T-helper 2 cell treated with Interferon-gamma antibody and Interleukin-4, amounts not matched to agents 5 μg/mL and 100 μg/mL, for 36 hours (primary cell): ENCODE data around the gene TSEN34.

Experiments used
- DNase-seq: peaks from one replicate; pipeline ENCODE4 v3.0.0; 2021; ENCODE audit warnings: low spot score
- H3K27ac Mint-ChIP-seq: one replicate; pipeline ENCODE4 v1.8.0; 2021; ENCODE audit warnings: mild to moderate bottlenecking, mixed read lengths
- H3K27me3 Mint-ChIP-seq: one replicate; pipeline ENCODE4 v1.8.0; 2021; ENCODE audit warnings: low read depth, mixed read lengths
- H3K36me3 Mint-ChIP-seq: one replicate; pipeline ENCODE4 v1.8.0; 2021; ENCODE audit warnings: low read depth, mixed read lengths
- H3K4me1 Mint-ChIP-seq: one replicate; pipeline ENCODE4 v1.8.0; 2021; ENCODE audit warnings: low read depth, mixed read lengths
- H3K4me3 Mint-ChIP-seq: one replicate; pipeline ENCODE4 v1.8.0; 2022; ENCODE audit warnings: mild to moderate bottlenecking, moderate library complexity, mixed read lengths
- H3K9me3 Mint-ChIP-seq: one replicate; pipeline ENCODE4 v1.8.0; 2021; ENCODE audit warnings: mixed read lengths

The TSEN34 gene

DNA sequence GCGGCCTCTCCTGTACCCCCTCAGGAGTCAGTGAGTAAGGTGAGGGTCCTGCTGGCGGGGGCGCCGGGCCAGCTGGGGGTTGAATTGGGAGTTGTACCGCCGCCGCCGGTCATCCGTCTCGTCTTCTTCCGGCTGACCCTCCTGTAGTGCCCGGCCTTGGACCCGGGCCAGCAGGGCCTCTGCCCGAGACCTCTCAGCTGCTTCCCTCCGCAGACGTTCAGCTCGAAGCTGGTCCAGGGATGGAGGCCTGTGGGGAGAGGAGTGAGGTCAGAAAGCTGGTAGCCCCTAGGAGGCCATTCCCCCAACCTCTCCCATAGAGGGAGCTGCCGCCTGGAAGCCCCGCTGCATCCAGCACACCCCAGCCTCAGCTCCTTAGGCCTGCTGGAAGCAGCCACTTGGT, 35.4 kb upstream of the TSEN34 start:
- Mint-ChIP-seq H3K4me1 (peaks cover 32% of the 10 kb centered on the region), H3K27me3 (no peaks in the 10 kb centered on the region), H3K4me3 (no peak overlapping the region), H3K36me3 (peaks cover 49% of the 10 kb centered on the region), H3K27ac (no peak overlapping the region), H3K9me3 (no peaks in the 10 kb centered on the region)
- DNase-seq, result no peak

DNA sequence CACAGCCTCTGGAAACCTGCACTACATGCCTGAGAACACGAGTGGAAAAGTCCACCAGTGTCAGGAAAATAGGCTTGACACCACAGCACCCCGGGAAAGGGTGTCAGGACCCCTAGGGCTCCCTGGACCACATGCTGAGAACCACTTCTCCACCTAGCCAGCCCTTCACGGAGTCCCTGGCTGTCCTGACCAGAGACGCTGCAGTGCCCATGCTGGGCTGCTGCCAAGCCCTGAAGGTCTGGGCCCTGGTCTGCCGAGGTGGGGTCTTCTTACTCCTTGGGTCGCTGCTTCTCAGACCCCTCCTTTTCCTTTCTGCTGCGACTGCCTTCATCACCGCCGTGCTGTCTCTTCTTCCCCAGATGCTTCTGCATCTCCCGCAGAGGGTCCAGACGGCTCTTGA, 34.6 kb upstream of the TSEN34 start:
- no peak for DNase-seq
- Mint-ChIP-seq H3K4me3 (no peak overlapping the region), H3K27me3 (no peaks in the 10 kb centered on the region), H3K9me3 (no peaks in the 10 kb centered on the region), H3K4me1 (peaks cover 36% of the 10 kb centered on the region), H3K27ac (no peak overlapping the region), H3K36me3 (peaks cover 44% of the 10 kb centered on the region)

DNA sequence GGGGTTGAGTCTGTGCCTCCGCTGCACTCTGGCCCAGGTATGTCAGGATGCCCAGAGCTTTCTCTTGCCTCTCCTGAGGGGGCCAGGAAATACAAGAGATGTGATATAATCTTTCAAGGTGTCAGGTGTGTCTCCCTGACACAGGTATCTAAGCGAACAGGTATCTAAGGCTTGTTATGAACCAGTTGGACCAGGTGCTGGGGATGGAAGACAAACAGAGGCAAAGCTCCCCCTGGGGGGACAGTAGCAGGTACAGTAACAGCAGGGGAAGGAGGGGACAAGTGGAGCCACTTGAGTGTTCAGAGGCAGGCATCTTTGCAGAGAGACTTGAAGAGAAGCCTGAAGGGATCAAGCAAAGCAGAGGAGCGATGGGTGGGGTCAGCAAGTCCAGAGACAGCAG, 34.2 kb upstream of the TSEN34 start:
- no peak for DNase-seq
- Mint-ChIP-seq H3K36me3 (peaks cover 41% of the 10 kb centered on the region), H3K4me1 (peaks cover 36% of the 10 kb centered on the region), H3K27me3 (no peaks in the 10 kb centered on the region), H3K27ac (peak overlapping the region; percentile 6), H3K9me3 (no peaks in the 10 kb centered on the region), H3K4me3 (peak overlapping the region; percentile 36)

GRCh38 chr19:54158812-54159351, 32.2 kb upstream of the TSEN34 start:
- Mint-ChIP-seq H3K27me3 (no peaks in the 10 kb centered on the region), H3K4me1 (peaks cover 45% of the 10 kb centered on the region), H3K27ac (peak overlapping the region; percentile 100), H3K4me3 (peak overlapping the region; percentile 100), H3K9me3 (no peaks in the 10 kb centered on the region), H3K36me3 (peaks cover 30% of the 10 kb centered on the region)
- DNase-seq, result peak; percentile 51

DNA sequence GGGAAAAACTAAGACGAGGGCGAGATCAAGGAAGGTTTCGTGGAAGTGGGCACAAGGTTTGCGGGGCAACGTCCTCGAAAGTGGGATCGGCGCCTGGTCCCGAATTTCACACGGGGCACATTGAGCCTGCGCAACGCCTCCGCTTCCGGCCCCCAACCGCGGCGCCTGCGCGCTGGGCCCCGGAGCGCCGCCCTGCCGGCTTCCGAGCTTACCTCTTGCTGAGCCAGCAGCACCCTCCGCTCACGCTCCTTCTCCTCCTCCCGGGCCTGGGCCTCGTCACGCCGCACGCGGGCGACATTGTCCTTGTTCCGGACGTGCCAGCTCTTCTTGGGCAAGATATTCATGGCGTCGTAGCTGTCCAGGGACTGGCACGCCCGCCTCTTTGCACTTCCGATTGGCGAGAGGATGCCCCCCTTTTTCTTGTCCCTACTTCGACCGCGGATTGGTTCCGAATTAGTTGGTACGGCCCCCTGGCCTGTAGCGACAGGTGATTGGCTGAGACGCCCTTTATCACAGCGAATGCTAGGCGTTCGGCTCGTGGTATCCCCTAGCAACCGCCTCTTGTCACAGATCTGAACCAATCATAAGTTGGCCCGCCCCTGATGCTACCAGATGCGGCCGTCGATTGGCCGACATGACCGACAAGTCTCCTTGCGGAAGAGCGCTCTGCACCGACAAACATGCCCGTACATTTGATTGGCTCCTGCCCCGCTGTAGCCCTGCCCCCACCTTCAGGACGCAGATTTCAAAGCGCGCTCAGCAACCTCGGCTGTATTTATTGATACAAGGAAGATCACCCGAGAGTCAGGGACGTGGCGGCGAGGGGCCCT, 31.5 kb upstream of the TSEN34 start, which contains the start of gene LENG1:
Gene LENG1 (minus strand): TSS at position 370 of the 830 bp plus-strand sequence. CDS start 26 bp downstream, at position 344.
- DNase-seq, result peak; percentile 100
- Mint-ChIP-seq H3K9me3 (no peaks in the 10 kb centered on the region), H3K27me3 (no peaks in the 10 kb centered on the region), H3K27ac (peak within 1 kb of the TSS; percentile 100), H3K4me1 (peaks cover 46% of the 10 kb centered on the region), H3K4me3 (peak within 1 kb of the TSS; percentile 100), H3K36me3 (peaks cover 23% of the 10 kb centered on the region)

DNA sequence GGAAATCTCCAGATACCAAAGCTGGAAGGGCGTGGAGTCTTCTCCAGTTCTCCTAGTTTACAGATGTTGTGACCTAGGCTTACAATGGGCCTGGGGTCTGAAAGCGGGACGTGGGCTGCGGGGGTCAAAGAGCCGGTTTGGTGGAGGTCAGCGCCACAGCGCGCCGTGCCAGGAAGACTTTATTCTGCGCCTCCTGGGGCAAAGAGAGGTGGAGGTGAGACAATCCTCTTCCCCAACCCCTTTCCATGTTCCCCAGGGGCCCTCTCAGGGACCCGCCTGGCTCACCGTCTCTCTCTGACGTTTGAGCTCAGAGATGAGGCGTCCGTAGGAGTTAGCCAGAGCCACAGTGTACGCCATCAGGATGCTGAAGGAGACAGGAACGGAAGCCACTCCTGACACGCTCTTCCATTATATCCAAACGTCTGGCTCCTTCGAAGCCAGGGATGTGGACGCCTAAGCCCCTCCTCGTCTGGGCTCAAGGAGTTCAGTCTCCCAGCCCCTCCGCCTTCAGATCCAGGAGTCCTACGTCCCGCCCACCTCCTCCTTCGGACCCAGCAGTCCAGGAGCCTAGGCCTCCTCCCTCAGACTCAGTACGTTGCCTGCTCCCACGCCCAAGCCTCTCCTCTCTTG, 30.8 kb upstream of the TSEN34 start:
- peaks cover 41% of the 10 kb centered on the region for H3K4me1 Mint-ChIP-seq
- no peaks in the 10 kb centered on the region for H3K27me3 Mint-ChIP-seq
- H3K9me3 Mint-ChIP-seq, result no peaks in the 10 kb centered on the region
- no peak for DNase-seq
- peaks cover 18% of the 10 kb centered on the region for H3K36me3 Mint-ChIP-seq
- peak overlapping the region; percentile 100 for H3K27ac Mint-ChIP-seq
- peak overlapping the region; percentile 100 for H3K4me3 Mint-ChIP-seq

- Mint-ChIP-seq H3K4me3 (peak overlapping the region; percentile 100), H3K4me1 (peaks cover 41% of the 10 kb centered on the region), H3K36me3 (peaks cover 15% of the 10 kb centered on the region), H3K9me3 (no peaks in the 10 kb centered on the region), H3K27me3 (no peaks in the 10 kb centered on the region), H3K27ac (peak overlapping the region; percentile 100)
- no peak for DNase-seq
Observed at GRCh38 chr19:54160854-54161253, 30.3 kb upstream of the TSEN34 start.

GRCh38 chr19:54162241-54162805, 28.8 kb upstream of the TSEN34 start:
- peaks cover 37% of the 10 kb centered on the region for H3K4me1 Mint-ChIP-seq
- H3K4me3 Mint-ChIP-seq, result peak overlapping the region; percentile 81
- H3K9me3 Mint-ChIP-seq, result no peaks in the 10 kb centered on the region
- H3K27ac Mint-ChIP-seq, result peak overlapping the region; percentile 76
- no peaks in the 10 kb centered on the region for H3K27me3 Mint-ChIP-seq
- peaks cover 6% of the 10 kb centered on the region for H3K36me3 Mint-ChIP-seq
- DNase-seq, result peak; percentile 75

GRCh38 chr19:54162884-54163283, 28.2 kb upstream of the TSEN34 start:
- DNase-seq, result no peak
- Mint-ChIP-seq H3K9me3 (no peaks in the 10 kb centered on the region), H3K4me1 (peaks cover 37% of the 10 kb centered on the region), H3K27ac (peak overlapping the region; percentile 55), H3K27me3 (no peaks in the 10 kb centered on the region), H3K4me3 (peak overlapping the region; percentile 81), H3K36me3 (peaks cover 6% of the 10 kb centered on the region)

DNA sequence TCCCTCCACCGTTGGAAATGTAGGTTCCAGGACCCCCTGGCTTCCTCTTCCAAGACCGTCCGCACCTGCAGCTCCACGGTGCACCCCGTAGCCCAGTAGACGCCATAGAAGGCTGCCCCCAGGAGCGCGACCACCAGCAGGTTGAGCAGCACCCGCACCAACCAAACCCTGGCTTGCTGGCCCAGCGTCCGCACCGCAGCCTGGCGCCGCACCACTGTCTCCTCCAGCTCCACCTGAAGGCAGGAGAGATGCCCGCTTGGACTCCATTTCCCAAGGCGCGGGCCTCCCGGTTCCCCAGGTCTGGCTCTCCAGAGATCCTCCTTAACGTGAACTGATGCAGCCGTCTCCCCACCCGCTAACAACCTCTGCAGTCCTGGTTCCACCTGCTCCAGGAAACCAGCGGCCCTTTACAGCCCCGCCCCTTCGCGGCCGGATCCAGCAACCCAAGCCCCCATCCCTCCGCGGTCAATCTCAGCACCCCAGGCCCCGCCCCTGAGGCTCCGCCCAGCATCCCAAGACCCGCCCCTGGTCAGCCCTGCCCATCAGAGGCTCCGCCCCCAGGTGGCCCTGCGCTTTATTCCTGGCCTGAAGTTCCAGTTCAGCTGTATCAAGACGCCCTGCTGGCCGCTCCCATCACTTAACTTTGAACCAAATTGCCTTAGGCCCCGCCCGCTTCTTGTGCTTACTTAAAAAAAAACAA, 26.6 kb upstream of the TSEN34 start:
- Mint-ChIP-seq H3K4me3 (peak overlapping the region; percentile 81), H3K27ac (peak overlapping the region; percentile 52)
- peak; percentile 80 for DNase-seq

DNA sequence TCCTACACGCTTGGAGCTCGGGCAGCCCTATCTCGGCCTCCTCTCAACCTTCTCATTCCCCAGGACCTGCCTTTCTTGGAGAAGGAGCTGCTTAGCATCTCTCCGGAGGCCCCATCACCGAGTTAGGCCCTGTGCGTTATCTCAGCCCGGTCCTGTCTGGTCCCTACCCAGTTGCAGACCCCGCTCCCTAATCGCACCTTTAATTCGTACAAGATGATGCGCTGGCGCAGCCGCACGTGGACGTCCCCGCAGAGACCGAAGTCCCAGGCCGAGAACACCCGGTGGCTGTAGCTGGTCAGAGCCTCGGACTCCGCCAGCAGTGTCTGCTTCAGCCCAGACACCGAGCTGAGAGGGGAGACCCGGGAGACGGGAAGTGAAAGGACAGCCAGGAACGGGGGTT, 25.9 kb upstream of the TSEN34 start:
- no peak for DNase-seq
- Mint-ChIP-seq H3K4me3 (peak overlapping the region; percentile 81), H3K4me1 (peaks cover 28% of the 10 kb centered on the region), H3K9me3 (no peaks in the 10 kb centered on the region), H3K27me3 (no peaks in the 10 kb centered on the region), H3K27ac (no peak overlapping the region), H3K36me3 (no peaks in the 10 kb centered on the region)

More for the DNA sequence above, 26.6 kb upstream of the TSEN34 start:
- peaks cover 31% of the 10 kb centered on the region for H3K4me1 Mint-ChIP-seq
- H3K27me3 Mint-ChIP-seq, result no peaks in the 10 kb centered on the region
- no peaks in the 10 kb centered on the region for H3K9me3 Mint-ChIP-seq
- H3K36me3 Mint-ChIP-seq, result peaks cover 1% of the 10 kb centered on the region

- peak; percentile 82 for DNase-seq
- Mint-ChIP-seq H3K27me3 (no peaks in the 10 kb centered on the region), H3K27ac (no peak overlapping the region)
Observed at GRCh38 chr19:54168174-54168917, 22.8 kb upstream of the TSEN34 start.

GRCh38 chr19:54169149-54169740, 21.9 kb upstream of the TSEN34 start:
- Mint-ChIP-seq H3K27me3 (no peaks in the 10 kb centered on the region), H3K4me3 (no peak overlapping the region), H3K4me1 (peaks cover 8% of the 10 kb centered on the region), H3K36me3 (no peaks in the 10 kb centered on the region), H3K27ac (no peak overlapping the region), H3K9me3 (no peaks in the 10 kb centered on the region)
- DNase-seq, result no peak

More at GRCh38 chr19:54168174-54168917, 22.8 kb upstream of the TSEN34 start:
- H3K4me3 Mint-ChIP-seq, result no peak overlapping the region
- H3K9me3 Mint-ChIP-seq, result no peaks in the 10 kb centered on the region
- H3K4me1 Mint-ChIP-seq, result peaks cover 13% of the 10 kb centered on the region
- no peaks in the 10 kb centered on the region for H3K36me3 Mint-ChIP-seq
